Measurements from ENCODE around the gene IGFBP7. TPM values are rescaled to one million over a fixed set of nuclear protein-coding genes. Genes with fewer than 3 reads are reported as not detected.

IGFBP7 gene
- total and polyA plus RNA-seq, 8 donors: 71.8 to 972 (median 198) TPM

DNA sequence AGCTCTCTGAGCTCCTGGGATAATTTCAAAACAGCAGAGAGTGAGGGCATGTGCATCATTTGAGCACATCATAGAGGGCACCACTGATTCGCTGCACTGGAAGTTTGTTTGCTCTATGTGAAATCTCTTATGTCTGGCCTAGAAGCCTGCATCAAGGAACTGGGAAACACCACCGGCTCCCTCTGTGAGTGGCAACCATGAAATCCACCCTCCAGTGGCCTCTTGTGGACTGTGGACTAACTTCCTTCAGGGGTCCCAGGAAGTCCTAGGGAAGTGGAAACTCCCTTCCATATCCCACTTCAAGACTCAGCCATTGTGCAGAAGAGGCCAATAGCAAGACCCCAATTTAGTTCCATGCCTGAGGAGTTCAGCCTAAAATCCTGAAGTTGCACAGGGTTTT, 48.0 kb upstream of the IGFBP7 start:
- intact Hi-C loops (cut with DNase I; ENCODE audit: low total_unique reads): no loop called here
- Histone ChIP-seq H3K9me3 (no peaks in the 10 kb centered on the region), H3K4me1 (peaks cover 0 to 2% (median under 1%) of the 10 kb centered on the region in 4 donors), H3K27ac (no peak overlapping the region), H3K27me3 (no peaks in the 10 kb centered on the region), H3K4me3 (no peak overlapping the region), H3K36me3 (no peaks in the 10 kb centered on the region)
- DNase-seq: peak in 1 of 2 donors; percentile 28
- 42 to 87% (median 49%) methylated on average over 2 of the region's 2 CpGs for WGBS, 5 donors
- no peak for TF ChIP-seq POLR2AphosphoS5 (IDR thresholded peaks at IDR 0.05)
- TF ChIP-seq, protein P1, sequence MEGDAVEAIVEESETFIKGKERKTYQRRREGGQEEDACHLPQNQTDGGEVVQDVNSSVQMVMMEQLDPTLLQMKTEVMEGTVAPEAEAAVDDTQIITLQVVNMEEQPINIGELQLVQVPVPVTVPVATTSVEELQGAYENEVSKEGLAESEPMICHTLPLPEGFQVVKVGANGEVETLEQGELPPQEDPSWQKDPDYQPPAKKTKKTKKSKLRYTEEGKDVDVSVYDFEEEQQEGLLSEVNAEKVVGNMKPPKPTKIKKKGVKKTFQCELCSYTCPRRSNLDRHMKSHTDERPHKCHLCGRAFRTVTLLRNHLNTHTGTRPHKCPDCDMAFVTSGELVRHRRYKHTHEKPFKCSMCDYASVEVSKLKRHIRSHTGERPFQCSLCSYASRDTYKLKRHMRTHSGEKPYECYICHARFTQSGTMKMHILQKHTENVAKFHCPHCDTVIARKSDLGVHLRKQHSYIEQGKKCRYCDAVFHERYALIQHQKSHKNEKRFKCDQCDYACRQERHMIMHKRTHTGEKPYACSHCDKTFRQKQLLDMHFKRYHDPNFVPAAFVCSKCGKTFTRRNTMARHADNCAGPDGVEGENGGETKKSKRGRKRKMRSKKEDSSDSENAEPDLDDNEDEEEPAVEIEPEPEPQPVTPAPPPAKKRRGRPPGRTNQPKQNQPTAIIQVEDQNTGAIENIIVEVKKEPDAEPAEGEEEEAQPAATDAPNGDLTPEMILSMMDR (IDR thresholded peaks at IDR 0.05): no peak
- no peak for TF ChIP-seq POLR2A (IDR thresholded peaks at IDR 0.05)
- no peak for TF ChIP-seq EP300 (IDR thresholded peaks at IDR 0.05)

DNA sequence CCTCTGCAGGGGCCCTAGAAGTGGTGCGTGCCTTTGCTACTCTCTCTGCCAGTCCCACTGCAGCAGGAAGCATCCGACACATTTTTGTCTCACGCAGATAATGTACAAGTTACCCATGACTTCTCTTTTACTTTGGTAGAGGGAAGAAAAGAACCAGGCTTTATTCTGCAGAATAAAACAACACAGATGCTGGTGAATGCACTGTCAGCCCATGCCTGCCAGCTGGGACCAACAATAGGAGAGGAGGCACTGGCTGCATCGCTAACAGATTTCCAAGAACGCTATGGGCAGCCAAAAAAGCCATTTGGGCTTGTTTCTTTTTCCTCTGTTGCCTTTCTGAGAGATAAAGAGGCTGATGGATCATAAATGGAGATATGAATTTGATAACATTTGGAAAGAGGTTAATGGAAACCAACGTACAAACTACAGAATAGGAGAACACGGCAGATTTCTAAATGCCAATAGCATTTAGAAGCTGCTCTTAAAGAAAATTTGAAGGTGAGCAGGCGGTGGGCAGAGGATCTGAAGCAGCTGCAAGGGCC, 47.5 kb upstream of the IGFBP7 start:
- intact Hi-C loops (cut with DNase I; ENCODE audit: low total_unique reads): no loop called here

GRCh38 chr4:57156242-57156990, 46.2 kb upstream of the IGFBP7 start:
- Histone ChIP-seq H3K4me1 (no peaks in the 10 kb centered on the region), H3K9me3 (no peaks in the 10 kb centered on the region), H3K27me3 (no peaks in the 10 kb centered on the region), H3K27ac (no peak overlapping the region), H3K4me3 (no peak overlapping the region), H3K36me3 (no peaks in the 10 kb centered on the region)
- 68 to 77% (median 76%) methylated on average over 7 of the region's 7 CpGs for WGBS, 5 donors
- DNase-seq: no peak
- intact Hi-C loops (cut with DNase I; ENCODE audit: low total_unique reads): no loop called here
- TF ChIP-seq POLR2A (IDR thresholded peaks at IDR 0.05): no peak
- TF ChIP-seq, protein P1 (IDR thresholded peaks at IDR 0.05): no peak
- no peak for TF ChIP-seq EP300 (IDR thresholded peaks at IDR 0.05)
- no peak for TF ChIP-seq POLR2AphosphoS5 (IDR thresholded peaks at IDR 0.05)

More for the DNA sequence above, 47.5 kb upstream of the IGFBP7 start:
- H3K27ac ChIP-seq: no peak overlapping the region
- no peak for DNase-seq
- no peaks in the 10 kb centered on the region for H3K4me1 ChIP-seq
- TF ChIP-seq, protein P1 (IDR thresholded peaks at IDR 0.05): no peak
- TF ChIP-seq POLR2A (IDR thresholded peaks at IDR 0.05) (no peak), EP300 (IDR thresholded peaks at IDR 0.05) (no peak), POLR2AphosphoS5 (IDR thresholded peaks at IDR 0.05) (no peak)
- H3K36me3 ChIP-seq: no peaks in the 10 kb centered on the region
- WGBS, 5 donors: 61 to 77% (median 66%) methylated on average over 8 of the region's 8 CpGs
- no peak overlapping the region for H3K4me3 ChIP-seq
- H3K9me3 ChIP-seq: no peaks in the 10 kb centered on the region
- H3K27me3 ChIP-seq: no peaks in the 10 kb centered on the region

GRCh38 chr4:57154926-57155325, 44.7 kb upstream of the IGFBP7 start:
- no peaks in the 10 kb centered on the region for H3K27me3 ChIP-seq
- no peak overlapping the region for H3K27ac ChIP-seq
- TF ChIP-seq, protein P1 (IDR thresholded peaks at IDR 0.05): no peak
- TF ChIP-seq EP300 (IDR thresholded peaks at IDR 0.05) (no peak), POLR2AphosphoS5 (IDR thresholded peaks at IDR 0.05) (no peak), POLR2A (IDR thresholded peaks at IDR 0.05) (no peak)
- H3K9me3 ChIP-seq: no peaks in the 10 kb centered on the region
- no peaks in the 10 kb centered on the region for H3K4me1 ChIP-seq
- intact Hi-C loops (cut with DNase I; ENCODE audit: low total_unique reads): no loop called here
- no peaks in the 10 kb centered on the region for H3K36me3 ChIP-seq
- no peak overlapping the region for H3K4me3 ChIP-seq
- 71 to 87% (median 80%) methylated on average over 3 of the region's 3 CpGs for whole genome bisulfite sequencing, 5 donors
- DNase-seq: no peak
